Sigmoid colon (tissue), 4 donors: ENCODE measurements around the gene NUDT14.

Experiments used
- CTCF ChIP-seq, 4 experiments: fragments of 450-650 bp in 3 of 4; fragments of 200-600 bp in 1 of 4; IDR thresholded peaks; one replicate each; pipeline ENCODE4 v1.5.1; 2016 to 2019; ENCODE audit warnings: antibody characterized with exemption in 4 of 4, mild to moderate bottlenecking in 3 of 4, moderate library complexity in 2 of 4
- EP300 ChIP-seq, 4 donors: sonication (generic); formaldehyde crosslinking; IDR thresholded peaks; one replicate each; pipeline ENCODE4 v1.6.1; 2017; ENCODE audit warnings: antibody characterized with exemption in 4 of 4
- POLR2A ChIP-seq, 2 donors: fragments of 450-650 bp; IDR thresholded peaks; one replicate each; pipeline ENCODE4 v1.6.1; 2016; ENCODE audit warnings: antibody characterized with exemption in 2 of 2, mild to moderate bottlenecking in 2 of 2, moderate library complexity in 2 of 2
- POLR2AphosphoS5 ChIP-seq, 4 donors: sonication (generic); formaldehyde crosslinking; IDR thresholded peaks; one replicate each; pipeline ENCODE4 v1.6.1; 2017; ENCODE audit warnings: antibody characterized with exemption in 4 of 4

DNA sequence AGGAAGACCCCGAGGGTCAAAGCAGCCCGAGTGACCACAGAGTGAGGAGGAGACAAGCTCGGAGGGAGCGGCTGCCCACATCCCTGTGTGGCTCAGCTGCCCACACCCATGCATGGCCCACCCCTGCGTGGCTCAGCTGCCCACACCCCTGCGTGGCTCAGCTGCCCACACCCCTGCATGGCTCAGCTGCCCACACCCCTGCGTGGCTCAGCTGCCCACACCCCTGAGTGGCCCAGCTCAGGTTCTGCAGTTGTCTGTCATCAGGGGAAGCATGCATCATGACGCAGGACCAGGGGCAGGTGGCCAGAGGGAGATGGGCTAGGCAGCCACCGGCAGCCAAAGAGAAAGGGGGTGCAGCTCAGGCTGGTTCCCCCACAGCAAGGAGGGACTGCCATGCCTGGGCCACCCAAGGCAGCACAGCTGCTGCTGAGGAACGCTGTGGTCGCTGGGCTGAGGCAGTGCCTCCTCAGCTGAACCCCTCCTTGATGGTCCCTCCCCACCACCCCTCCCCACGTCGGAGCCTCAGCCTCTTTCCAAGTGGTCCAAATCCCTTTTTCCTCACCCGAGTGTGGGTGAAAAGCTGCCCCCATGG, 33.3 kb upstream of the NUDT14 start:
- TF ChIP-seq CTCF (IDR thresholded peaks at IDR 0.05) (no peak), POLR2A (IDR thresholded peaks at IDR 0.05) (no peak), POLR2AphosphoS5 (IDR thresholded peaks at IDR 0.05) (no peak), EP300 (IDR thresholded peaks at IDR 0.05) (no peak)
